ENCODE data around the gene ZBTB4. TPM values are rescaled to one million over a fixed set of nuclear protein-coding genes. Genes with fewer than 3 reads are reported as not detected.

The ZBTB4 gene
- total RNA-seq, 1 experiment from 2014 or later, result 17.7 TPM

GRCh38 chr17:7512824-7513540, 33.6 kb upstream of the ZBTB4 start:
- POLR2A ChIA-PET (ENCODE audit: low non-redundant PET), result interaction anchor here (0.6 to 0.9 kb wide), 2 partner anchors 24 to 176 kb away, joined by 9 to 14 read pairs; no protein-coding TSS in a partner anchor
- intact Hi-C loops (cut with micrococcal nuclease; ENCODE audit: unreplicated experiment), result no loop called here

GRCh38 chr17:7512105-7512504, 32.7 kb upstream of the ZBTB4 start:
- no TSS peak for BruUV-seq (replicated peaks)
- H3K4me1 ChIP-seq (ENCODE audit: insufficient read depth, low read length, poor library complexity, severe bottlenecking), result peaks cover 6% of the 10 kb centered on the region
- TF ChIP-seq EZH2 (IDR thresholded peaks at IDR 0.05; ENCODE audit: borderline replicate concordance, low read depth, low read length, poor library complexity, severe bottlenecking), result no peak
- TF ChIP-seq CTCF (conservative IDR thresholded peaks at IDR 0.05; ENCODE audit: low read depth, low read length), result no peak
- DNase-seq (ENCODE audit: low spot score), result no peak
- ChIA-PET POLR2A (ENCODE audit: low non-redundant PET) (no interaction called here), CTCF (interaction anchor here (1.5 kb wide), 1 partner anchor 9 kb away, joined by 3 read pairs; no protein-coding TSS in a partner anchor)
- no peak overlapping the region for H3K27ac ChIP-seq (ENCODE audit: low read depth, low read length, poor library complexity, severe bottlenecking)
- intact Hi-C loops (cut with micrococcal nuclease; ENCODE audit: unreplicated experiment), result no loop called here
- no peaks in the 10 kb centered on the region for H3K9me3 ChIP-seq (ENCODE audit: low read depth, low read length, poor library complexity, severe bottlenecking)
- H3K36me3 ChIP-seq (ENCODE audit: insufficient read depth, low read length, poor library complexity, severe bottlenecking), result peaks cover 78% of the 10 kb centered on the region
- no peak overlapping the region for H3K4me3 ChIP-seq (ENCODE audit: low read depth, low read length, poor library complexity, severe bottlenecking)
- H3K27me3 ChIP-seq (replicated peaks; ENCODE audit: insufficient read depth, low read depth, low read length, poor library complexity), result no peaks in the 10 kb centered on the region

More at GRCh38 chr17:7512824-7513540, 33.6 kb upstream of the ZBTB4 start:
- peaks cover 71% of the 10 kb centered on the region for H3K36me3 ChIP-seq (ENCODE audit: insufficient read depth, low read length, poor library complexity, severe bottlenecking)
- no peaks in the 10 kb centered on the region for H3K27me3 ChIP-seq (replicated peaks; ENCODE audit: insufficient read depth, low read depth, low read length, poor library complexity)
- no TSS peak for BruUV-seq (replicated peaks)
- no peak overlapping the region for H3K4me3 ChIP-seq (ENCODE audit: low read depth, low read length, poor library complexity, severe bottlenecking)
- DNase-seq (ENCODE audit: low spot score), result no peak
- H3K4me1 ChIP-seq (ENCODE audit: insufficient read depth, low read length, poor library complexity, severe bottlenecking), result peaks cover 6% of the 10 kb centered on the region
- CTCF ChIA-PET, result interaction anchor here (1.5 to 2.9 kb wide), 2 partner anchors 10 to 48 kb away, joined by 3 to 32 read pairs; no protein-coding TSS in a partner anchor
- no peaks in the 10 kb centered on the region for H3K9me3 ChIP-seq (ENCODE audit: low read depth, low read length, poor library complexity, severe bottlenecking)
- H3K27ac ChIP-seq (ENCODE audit: low read depth, low read length, poor library complexity, severe bottlenecking), result no peak overlapping the region
- TF ChIP-seq EZH2 (IDR thresholded peaks at IDR 0.05; ENCODE audit: borderline replicate concordance, low read depth, low read length, poor library complexity, severe bottlenecking) (no peak), CTCF (conservative IDR thresholded peaks at IDR 0.05; ENCODE audit: low read depth, low read length) (no peak)

DNA sequence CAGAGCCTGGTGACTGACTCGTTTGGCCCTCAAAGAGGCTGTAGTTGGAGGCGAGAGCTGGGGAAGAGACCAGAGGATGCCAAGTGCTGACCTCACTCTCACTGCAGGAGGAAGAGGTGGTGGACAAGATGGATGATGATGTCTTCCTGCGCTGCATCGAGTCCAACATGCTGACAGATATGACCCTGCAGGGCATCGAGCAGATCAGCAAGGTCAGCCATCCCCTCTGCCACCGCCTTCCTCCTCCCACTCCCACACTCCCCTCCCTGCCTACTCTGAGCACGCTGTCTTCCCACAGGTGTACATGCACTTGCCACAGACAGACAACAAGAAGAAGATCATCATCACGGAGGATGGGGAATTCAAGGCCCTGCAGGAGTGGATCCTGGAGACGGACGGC, 31.7 kb upstream of the ZBTB4 start:
- Histone ChIP-seq H3K4me3 (ENCODE audit: low read depth, low read length, poor library complexity, severe bottlenecking) (no peak overlapping the region), H3K4me1 (ENCODE audit: insufficient read depth, low read length, poor library complexity, severe bottlenecking) (peaks cover 6% of the 10 kb centered on the region), H3K27ac (ENCODE audit: low read depth, low read length, poor library complexity, severe bottlenecking) (no peak overlapping the region), H3K36me3 (ENCODE audit: insufficient read depth, low read length, poor library complexity, severe bottlenecking) (peaks cover 88% of the 10 kb centered on the region), H3K27me3 (replicated peaks; ENCODE audit: insufficient read depth, low read depth, low read length, poor library complexity) (no peaks in the 10 kb centered on the region), H3K9me3 (ENCODE audit: low read depth, low read length, poor library complexity, severe bottlenecking) (no peaks in the 10 kb centered on the region)
- TF ChIP-seq EZH2 (IDR thresholded peaks at IDR 0.05; ENCODE audit: borderline replicate concordance, low read depth, low read length, poor library complexity, severe bottlenecking), result no peak
- no peak for TF ChIP-seq CTCF (conservative IDR thresholded peaks at IDR 0.05; ENCODE audit: low read depth, low read length)
- POLR2A ChIA-PET (ENCODE audit: low non-redundant PET), result no interaction called here
- no TSS peak for BruUV-seq (replicated peaks)
- DNase-seq (ENCODE audit: low spot score), result no peak
- intact Hi-C loops (cut with micrococcal nuclease; ENCODE audit: unreplicated experiment), result no loop called here
- CTCF ChIA-PET, result no interaction called here

Data from A673 (cell line).